Natural killer cell (primary cell): Measurements from ENCODE around the gene GLTPD2. TPM values are rescaled to one million over a fixed set of nuclear protein-coding genes. Genes with fewer than 3 reads are reported as not detected.

Experiments
- ATAC-seq, 3 donors: fragments of 150-1000 bp in 2 of 3; fragments of 200-7000 bp in 1 of 3; cut with Tn5 transposase; 1 replicate in 1 of 3; 2 replicates in 2 of 3; pipeline ENCODE4 v1.10.0; 2021; ENCODE audit warnings: mild to moderate bottlenecking in 2 of 3, moderate library complexity in 2 of 3
- DNase-seq, 2 donors: peaks; one replicate each; pipeline versions ENCODE4 v3.0.0 to v3.0.0-alpha.2; 2013 to 2021; ENCODE audit warnings: mixed read lengths in 1 of 2
- H3K27ac ChIP-seq: one replicate; pipeline ENCODE4 v1.5.1; 2013; ENCODE audit warnings: mild to moderate bottlenecking, low read length
- H3K27me3 ChIP-seq: one replicate; pipeline ENCODE4 v1.6.1; 2013; ENCODE audit warnings: low read length; ENCODE audit not compliant: control insufficient read depth, insufficient read depth
- H3K36me3 ChIP-seq: one replicate; pipeline ENCODE4 v1.6.1; 2013; ENCODE audit warnings: low read length; ENCODE audit not compliant: control insufficient read depth, insufficient read depth
- H3K4me1 ChIP-seq: one replicate; pipeline ENCODE4 v1.6.1; 2013; ENCODE audit warnings: low read length; ENCODE audit not compliant: control insufficient read depth, insufficient read depth
- H3K4me3 ChIP-seq: one replicate; pipeline ENCODE4 v1.5.1; 2013; ENCODE audit warnings: low read length
- H3K9me3 ChIP-seq: one replicate; pipeline ENCODE4 v1.6.1; 2013; ENCODE audit warnings: low read length; ENCODE audit not compliant: control insufficient read depth, insufficient read depth
- H3K27ac Mint-ChIP-seq, 2 donors: one replicate each; pipeline ENCODE4 v1.8.0; 2022; ENCODE audit warnings: mild to moderate bottlenecking in 2 of 2, mixed read lengths in 2 of 2, moderate library complexity in 1 of 2
- H3K27me3 Mint-ChIP-seq, 2 donors: one replicate each; pipeline ENCODE4 v1.8.0; 2022; ENCODE audit warnings: low read depth in 2 of 2, mixed read lengths in 2 of 2
- H3K36me3 Mint-ChIP-seq: one replicate; pipeline ENCODE4 v1.8.0; 2022; ENCODE audit warnings: mixed read lengths
- H3K4me1 Mint-ChIP-seq, 2 donors: one replicate each; pipeline ENCODE4 v1.8.0; 2022; ENCODE audit warnings: mixed read lengths in 2 of 2
- H3K4me3 Mint-ChIP-seq: one replicate; pipeline ENCODE4 v1.8.0; 2022; ENCODE audit warnings: mild to moderate bottlenecking, moderate library complexity, mixed read lengths
- H3K9me3 Mint-ChIP-seq, 2 donors: one replicate each; pipeline ENCODE4 v1.8.0; 2022; ENCODE audit warnings: mixed read lengths in 2 of 2
- CTCF ChIP-seq: fragments of 200-600 bp; IDR thresholded peaks from one replicate; pipeline ENCODE4 v1.8.0; 2022; ENCODE audit warnings: antibody characterized with exemption
- WGBS: methylation state at CpG from one replicate; pipeline ENCODE4 v1.1.7; 2013; ENCODE audit warnings: missing lambda C conversion rate; ENCODE audit not compliant: insufficient coverage; 5-methylcytosine and 5-hydroxymethylcytosine counted together
- intact Hi-C: fragments of 100-400 bp; cut with micrococcal nuclease; formaldehyde crosslinking; loops from one replicate; pipeline ENCODE4 v1.14.2; 2022
- total RNA-seq, 4 donors: library from RNA; stranded (reverse); fragments of 120-200 nt in 1 of 4; gene quantifications; one replicate each; pipeline versions ENCODE4 v1.2.3 to v1.2.4, GENCODE V29; 2013 to 2022

The GLTPD2 gene
- total RNA-seq, 3 donors from 2014 or later (not counting 1 experiment from before 2014, with no cell fraction given): not detected

GRCh38 chr17:4782652-4783051 lies 6.1 kb upstream of the GLTPD2 start:
- H3K4me1 ChIP-seq: peaks cover 15% of the 10 kb centered on the region
- peaks cover 41 to 47% of the 10 kb centered on the region in 2 donors for H3K27me3 Mint-ChIP-seq
- no peak overlapping the region for H3K27ac ChIP-seq
- H3K9me3 Mint-ChIP-seq: no peaks in the 10 kb centered on the region
- TF ChIP-seq CTCF: no peak
- no peak overlapping the region for H3K4me3 Mint-ChIP-seq
- H3K9me3 ChIP-seq: no peaks in the 10 kb centered on the region
- H3K4me1 Mint-ChIP-seq: peaks cover 5% of the 10 kb centered on the region in 2 donors
- H3K27ac Mint-ChIP-seq: no peak overlapping the region
- 41% methylated on average over 28 of the region's 28 CpGs for WGBS
- DNase-seq (peak in 1 of 2 donors; percentile 24), ATAC-seq (no peak)
- H3K36me3 Mint-ChIP-seq: no peaks in the 10 kb centered on the region
- H3K4me3 ChIP-seq: no peak overlapping the region
- intact Hi-C loops: no loop called here
- peaks cover 36% of the 10 kb centered on the region for H3K27me3 ChIP-seq
- no peaks in the 10 kb centered on the region for H3K36me3 ChIP-seq

GRCh38 chr17:4785311-4786105 lies 3.3 kb upstream of the GLTPD2 start:
- DNase-seq: peak in 1 of 2 donors; percentile 42
- WGBS: 8% methylated on average over 61 of the region's 61 CpGs
- Mint-ChIP-seq H3K4me3 (no peak overlapping the region), H3K27ac (no peak overlapping the region), H3K9me3 (no peaks in the 10 kb centered on the region), H3K4me1 (peaks cover 7 to 11% of the 10 kb centered on the region in 2 donors), H3K27me3 (peaks cover 35 to 43% of the 10 kb centered on the region in 2 donors), H3K36me3 (no peaks in the 10 kb centered on the region)
- Histone ChIP-seq H3K27me3 (peaks cover 44% of the 10 kb centered on the region), H3K9me3 (no peaks in the 10 kb centered on the region), H3K36me3 (no peaks in the 10 kb centered on the region), H3K4me1 (peaks cover 28% of the 10 kb centered on the region), H3K27ac (no peak overlapping the region), H3K4me3 (no peak overlapping the region)
- intact Hi-C loops: no loop called here
- TF ChIP-seq CTCF: no peak
- ATAC-seq: no peak

GRCh38 chr17:4786106-4786511 lies 2.7 kb upstream of the GLTPD2 start, which contains the start of gene VMO1:
VMO1 (minus strand) TSS chr17:4786364; CDS start chr17:4786352, 12 bp downstream.
- Histone ChIP-seq H3K36me3 (no peaks in the 10 kb centered on the region), H3K9me3 (no peaks in the 10 kb centered on the region), H3K4me3 (no peak within 1 kb of the TSS), H3K27me3 (peaks cover 42% of the 10 kb centered on the region), H3K4me1 (peaks cover 34% of the 10 kb centered on the region), H3K27ac (no peak within 1 kb of the TSS)
- H3K4me3 Mint-ChIP-seq: peak within 1 kb of the TSS; percentile 64
- no peak for TF ChIP-seq CTCF
- ATAC-seq (no peak), DNase-seq (peak in 1 of 2 donors; percentile 24)
- peaks cover 33 to 40% of the 10 kb centered on the region in 2 donors for H3K27me3 Mint-ChIP-seq
- H3K27ac Mint-ChIP-seq: no peak within 1 kb of the TSS
- intact Hi-C loops: no loop called here
- H3K4me1 Mint-ChIP-seq: peaks cover 13 to 17% of the 10 kb centered on the region in 2 donors
- no peaks in the 10 kb centered on the region for H3K9me3 Mint-ChIP-seq
- WGBS: 5% methylated on average over 22 of the region's 24 CpGs
- H3K36me3 Mint-ChIP-seq: no peaks in the 10 kb centered on the region
